Measurements from ENCODE around the gene TRMT10C.
"Not testable (repeated sequence)": the region's sequence is repeated elsewhere in the genome, so short reads cannot be mapped to it uniquely, and the experiment has no call there.

TRMT10C gene

GRCh38 chr3:101548527-101549105 lies 13.1 kb upstream of the TRMT10C start:
- DNase-seq (ENCODE audit: low read depth in 4 of 4, low spot score in 1 of 4) = no peak

DNA sequence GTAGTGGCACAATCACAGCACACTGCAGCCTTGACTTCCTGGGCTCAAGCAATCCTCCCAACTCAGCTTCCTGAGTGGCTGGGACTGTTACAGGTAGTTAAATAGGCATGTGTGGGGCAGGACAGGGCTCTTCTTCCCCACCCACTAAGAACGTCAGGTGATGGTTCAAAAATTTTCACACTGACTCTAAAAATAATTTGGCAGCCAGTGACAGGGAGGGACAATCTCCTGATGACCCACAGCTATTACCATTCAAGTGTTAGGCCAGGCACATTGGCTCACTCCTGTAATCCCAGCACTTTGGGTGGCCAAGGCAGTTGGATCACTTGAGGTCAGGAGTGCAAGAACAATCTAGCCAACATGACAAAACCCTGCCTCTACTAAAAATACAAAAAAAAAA lies 12.2 kb upstream of the TRMT10C start:
- DNase-seq (ENCODE audit: low read depth in 4 of 4, low spot score in 1 of 4) = no peak

DNA sequence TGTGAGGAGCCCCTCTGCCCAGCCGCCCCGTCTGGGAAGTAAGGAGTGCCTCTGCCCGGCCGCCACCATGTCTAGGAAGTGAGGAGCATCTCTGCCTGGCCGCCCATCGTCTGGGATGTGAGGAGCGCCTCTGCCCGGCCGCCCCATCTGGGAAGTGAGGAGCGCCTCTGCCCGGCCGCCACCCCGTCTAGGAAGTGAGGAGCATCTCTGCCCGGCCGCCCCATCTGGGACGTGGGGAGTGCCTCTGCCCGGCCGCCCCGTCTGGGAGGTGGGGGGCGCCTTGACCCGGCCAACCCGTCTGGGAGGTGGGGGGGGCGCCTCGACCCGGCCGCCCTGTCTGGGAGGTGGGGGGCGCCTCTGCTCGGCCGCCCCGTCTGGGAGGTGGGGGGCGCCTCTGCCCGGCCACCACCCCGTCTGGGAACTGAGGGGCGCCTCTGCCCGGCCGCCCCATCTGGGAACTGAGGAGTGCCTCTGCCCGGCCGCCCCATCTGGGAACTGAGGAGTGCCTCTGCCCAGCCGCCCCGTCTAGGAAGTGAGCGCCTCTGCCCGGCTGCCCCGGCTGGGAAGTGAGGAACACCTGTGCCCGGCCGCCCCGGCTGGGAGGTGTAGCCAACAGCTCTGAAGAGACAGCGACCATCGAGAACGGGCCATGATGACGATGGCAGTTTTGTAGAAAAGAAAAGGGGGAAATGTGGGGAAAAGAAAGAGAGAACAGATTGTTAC lies 10.1 kb upstream of the TRMT10C start:
- DNase-seq (ENCODE audit: low read depth in 4 of 4, low spot score in 1 of 4) = not testable (repeated sequence)

GRCh38 chr3:101553381-101553780 lies 8.3 kb upstream of the TRMT10C start:
- not testable (repeated sequence) for DNase-seq (ENCODE audit: low read depth in 4 of 4, low spot score in 1 of 4)

DNA sequence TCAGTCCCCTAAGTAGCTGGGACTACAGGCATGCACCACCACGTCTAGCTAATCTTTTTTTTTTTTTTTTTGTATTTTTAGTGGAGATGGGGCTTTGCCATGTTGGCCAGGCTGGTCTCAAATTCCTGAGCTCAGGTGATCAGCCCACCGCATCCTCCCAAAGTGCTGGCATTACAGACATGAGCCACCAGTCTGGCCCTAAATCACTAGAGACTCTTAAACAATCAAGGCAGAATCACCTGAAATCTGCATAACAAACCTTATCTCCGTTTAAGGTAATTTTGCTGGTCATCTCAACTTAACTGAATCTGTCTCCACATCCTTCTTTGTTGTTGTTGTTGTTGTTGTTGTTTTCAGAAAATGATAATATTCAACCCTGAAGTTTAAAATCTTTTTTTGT lies 5.6 kb upstream of the TRMT10C start:
- no peak for DNase-seq (ENCODE audit: low read depth in 4 of 4, low spot score in 1 of 4)

DNA sequence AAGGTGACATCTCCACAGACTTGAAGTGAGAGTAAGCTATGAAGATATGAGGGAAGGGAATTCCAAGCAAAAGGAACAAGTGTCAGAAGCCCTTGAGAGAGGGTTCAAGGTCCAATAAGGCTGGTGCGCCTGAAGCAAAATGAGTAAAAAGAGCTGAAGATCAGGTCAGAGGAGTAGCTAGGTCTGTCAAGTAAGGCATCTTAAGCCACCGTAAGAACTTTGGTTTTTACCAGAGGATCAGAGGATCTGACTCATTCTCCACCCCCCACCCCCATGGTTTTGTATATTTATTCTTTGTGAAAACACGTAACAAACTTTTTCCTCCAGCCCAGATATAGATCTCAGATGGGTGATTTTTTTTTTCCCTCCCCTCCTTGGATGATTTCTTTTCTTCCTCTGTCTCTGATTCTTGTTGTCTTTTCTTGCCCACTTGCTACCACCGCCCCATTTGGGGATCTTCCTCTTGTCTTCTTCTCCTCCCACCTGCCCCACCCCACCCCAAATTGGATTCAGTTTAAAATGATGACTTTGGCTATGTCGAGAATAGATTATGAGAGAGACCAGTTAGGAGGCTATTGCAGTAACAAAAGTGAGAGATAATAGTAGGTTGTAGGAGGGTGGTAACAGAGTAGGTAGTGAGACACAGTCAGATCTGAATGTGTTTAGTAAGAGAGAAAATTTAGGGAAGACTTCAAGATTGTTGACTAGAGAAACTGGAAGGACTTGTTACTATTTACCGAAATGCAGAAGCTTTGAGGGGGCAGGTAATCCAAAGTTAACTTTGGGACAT lies 6.1 kb downstream of the TRMT10C start:
- DNase-seq (ENCODE audit: low read depth in 4 of 4, low spot score in 1 of 4) = peak in 3 of 4 experiments; percentile 14 to 50 (median 19)

DNA sequence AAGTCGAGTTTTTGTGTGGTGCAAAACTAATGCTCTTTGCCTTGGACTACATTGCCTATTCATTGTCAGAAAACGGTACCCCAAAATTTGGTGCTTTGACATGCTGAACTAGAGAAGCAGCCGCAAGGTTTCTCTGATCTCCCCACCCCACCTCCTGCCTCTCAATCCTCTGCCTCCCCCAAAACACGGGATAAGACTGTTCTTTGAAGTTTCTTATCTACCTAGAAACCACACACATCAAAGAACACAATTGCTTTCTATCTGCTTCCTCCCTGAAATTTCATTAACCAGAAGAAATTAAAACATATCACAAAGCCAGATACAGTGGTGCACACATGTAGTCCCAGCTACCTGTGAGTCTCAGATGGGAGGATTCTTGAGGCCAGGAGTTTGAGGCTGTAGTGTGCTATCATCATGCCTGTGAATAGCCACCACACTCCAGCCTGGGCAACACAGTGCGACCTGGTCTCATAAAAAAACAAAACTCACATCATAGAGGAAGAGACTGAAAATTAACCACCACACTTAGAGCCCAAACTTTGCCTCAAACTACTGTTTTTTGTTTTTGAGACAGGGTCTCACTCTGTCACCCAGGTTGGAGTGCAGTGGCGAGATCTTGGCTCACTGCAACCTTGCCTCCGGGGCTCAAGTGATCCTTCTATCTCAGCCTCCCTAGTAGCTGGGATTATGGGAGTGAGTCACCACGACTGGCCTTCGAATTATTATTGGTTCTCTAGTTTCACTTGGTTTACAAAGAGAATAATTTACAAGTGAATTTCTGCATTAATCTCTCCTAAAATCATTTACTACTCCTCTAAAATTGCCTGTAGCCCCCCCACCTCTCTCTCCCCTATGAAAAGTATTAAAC lies 9.6 kb downstream of the TRMT10C start:
- no peak for DNase-seq (ENCODE audit: low read depth in 4 of 4, low spot score in 1 of 4)

- peak; percentile 95 to 99 (median 98) for DNase-seq (ENCODE audit: low read depth in 4 of 4, low spot score in 1 of 4)
These were observed 12.1 kb downstream of the TRMT10C start, which contains the start of gene PCNP for GRCh38 chr3:101573449-101574387. Gene PCNP, plus strand, starts transcription at chr3:101574180. Its CDS starts 36 bp downstream, at chr3:101574216.

- peak in 3 of 4 experiments; percentile 28 to 34 (median 28) for DNase-seq (ENCODE audit: low read depth in 4 of 4, low spot score in 1 of 4)
These were observed 12.9 kb downstream of the TRMT10C start for GRCh38 chr3:101574388-101575112.

GRCh38 chr3:101577286-101577685 lies 15.6 kb downstream of the TRMT10C start:
- DNase-seq (ENCODE audit: low read depth in 4 of 4, low spot score in 1 of 4) = no peak

DNA sequence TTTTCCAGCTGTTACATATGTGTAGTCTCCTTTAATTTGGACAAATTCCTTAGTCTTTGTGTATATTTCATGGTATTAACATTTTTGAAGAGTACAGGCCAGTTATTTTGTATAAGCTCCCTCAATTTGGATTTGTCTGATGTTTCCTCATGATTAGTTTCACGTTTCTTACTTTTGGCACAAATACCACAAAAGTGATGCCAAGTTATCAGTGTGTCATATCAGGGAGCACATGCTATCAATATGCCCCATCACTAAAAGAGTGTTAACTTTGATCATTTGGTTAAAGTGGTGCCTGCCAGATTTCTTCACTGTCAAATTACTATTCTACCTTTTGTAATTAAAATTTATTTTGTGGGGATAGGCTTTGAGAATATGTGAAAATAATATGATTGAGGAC lies 26.9 kb downstream of the TRMT10C start:
- DNase-seq (ENCODE audit: low read depth in 4 of 4, low spot score in 1 of 4) = no peak

DNA sequence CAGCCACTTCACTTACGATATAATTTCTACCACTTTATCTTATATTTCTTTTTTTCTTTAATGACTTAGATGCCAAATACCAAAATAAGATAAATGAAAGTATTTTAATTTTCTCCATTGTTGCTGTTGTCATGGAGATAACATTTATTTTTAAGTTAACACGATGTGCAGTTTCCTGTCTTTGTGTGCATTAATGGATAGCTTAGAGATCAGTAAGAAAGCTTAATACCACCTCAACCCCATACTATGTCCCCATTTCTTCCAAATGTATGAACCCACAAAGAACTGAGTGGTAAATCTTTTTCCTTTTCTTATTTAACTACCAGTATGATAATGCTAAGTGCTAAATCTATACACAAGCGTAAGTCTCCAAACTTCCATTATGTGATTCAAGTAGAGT lies 29.4 kb downstream of the TRMT10C start:
- DNase-seq (ENCODE audit: low read depth in 4 of 4, low spot score in 1 of 4) = no peak

- no peak for DNase-seq (ENCODE audit: low read depth in 4 of 4, low spot score in 1 of 4)
These were observed 41.1 kb downstream of the TRMT10C start for GRCh38 chr3:101602731-101603130.

DNA sequence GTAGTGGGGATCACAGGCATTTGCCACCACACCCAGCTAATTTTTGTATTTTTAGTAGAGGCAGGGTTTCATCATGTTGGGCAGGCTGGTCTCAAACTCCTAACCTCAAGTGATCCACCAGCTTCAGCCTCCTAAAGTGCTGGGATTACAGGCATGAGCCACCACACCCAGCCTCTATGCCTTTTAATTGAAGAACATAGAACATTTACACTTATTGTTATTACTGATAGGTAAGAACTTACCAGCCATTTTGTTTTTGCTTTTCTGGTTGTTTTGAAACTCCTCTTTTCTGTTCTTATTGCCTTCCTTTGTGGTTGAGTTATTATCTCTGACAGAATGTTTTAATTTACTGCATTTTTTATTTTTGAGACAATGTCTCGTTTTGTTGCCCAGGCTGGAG lies 41.5 kb downstream of the TRMT10C start:
- no peak for DNase-seq (ENCODE audit: low read depth in 4 of 4, low spot score in 1 of 4)

DNA sequence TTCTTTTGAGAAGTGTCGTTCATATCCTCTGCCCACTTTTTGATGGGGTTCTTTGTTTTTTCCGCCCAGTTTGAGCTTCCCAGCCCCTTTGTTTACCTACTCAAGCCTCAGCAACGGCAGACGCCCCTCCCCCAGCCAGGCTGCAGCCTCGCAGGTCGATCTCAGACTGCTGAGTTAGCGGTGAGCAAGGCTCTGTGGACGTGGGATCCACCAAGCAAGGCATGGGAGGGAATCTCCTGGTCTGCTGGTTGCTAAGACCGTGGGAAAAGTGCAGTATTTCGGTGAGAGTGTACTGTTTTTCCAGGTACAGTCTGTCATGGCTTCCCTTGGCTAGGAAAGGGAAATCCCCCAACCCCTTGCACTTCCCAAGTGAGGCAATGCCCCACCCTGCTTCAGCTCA lies 43.7 kb downstream of the TRMT10C start:
- DNase-seq (ENCODE audit: low read depth in 4 of 4, low spot score in 1 of 4) = not testable (repeated sequence)

GRCh38 chr3:101611023-101611422 lies 49.4 kb downstream of the TRMT10C start:
- no peak for DNase-seq (ENCODE audit: low read depth in 4 of 4, low spot score in 1 of 4)

DNA sequence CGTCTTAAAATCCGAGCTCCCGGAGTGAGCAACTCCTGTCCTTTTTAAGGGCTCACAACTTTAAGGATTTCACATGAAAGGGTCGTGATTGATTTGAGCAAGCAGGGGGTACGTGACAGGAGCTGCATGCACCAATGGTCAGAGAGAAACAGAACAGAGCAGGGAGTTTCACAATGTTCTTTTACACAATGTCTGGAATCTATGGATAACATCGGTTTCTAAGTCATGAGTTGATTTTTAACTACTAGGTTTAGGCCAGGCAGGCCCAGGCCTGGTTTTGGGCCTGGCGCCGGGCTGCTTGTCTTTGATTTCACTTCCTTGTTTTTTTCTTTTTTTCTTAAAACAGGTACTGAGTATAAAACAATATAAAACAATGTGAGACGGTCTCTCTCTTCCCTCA lies 51.3 kb downstream of the TRMT10C start:
- not testable (repeated sequence) for DNase-seq (ENCODE audit: low read depth in 4 of 4, low spot score in 1 of 4)

DNA sequence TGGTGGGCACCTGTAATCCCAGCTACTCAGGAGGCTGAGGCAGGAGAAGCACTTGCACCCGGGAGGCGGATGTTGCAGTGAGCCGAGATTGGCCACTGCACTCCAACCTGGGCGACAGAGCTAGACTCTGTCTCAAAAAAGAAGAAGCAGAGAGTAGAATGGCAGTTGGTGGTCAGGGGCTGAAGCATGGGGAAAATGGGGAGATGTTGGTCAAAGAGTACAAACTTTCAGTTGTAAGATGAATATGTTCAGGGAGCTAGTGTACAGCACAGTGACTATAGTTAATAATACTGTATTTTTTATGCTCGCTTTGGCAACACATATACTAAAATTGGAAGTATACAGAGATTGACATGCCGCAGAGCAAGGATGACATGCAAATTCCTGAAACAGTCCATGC lies 53.9 kb downstream of the TRMT10C start:
- DNase-seq (ENCODE audit: low read depth in 4 of 4, low spot score in 1 of 4) = no peak
